ENCODE results near the gene MYO10.

GRCh38 chr5:16750445-16750844 lies 185.6 kb downstream of the MYO10 start:
- TF ChIP-seq CTCF (IDR thresholded peaks at IDR 0.05) = no peak
- TF ChIP-seq POLR2A (IDR thresholded peaks at IDR 0.05) = no peak
